ENCODE measurements around the gene OVOL2.
"Not testable (repeated sequence)": the region's sequence is repeated elsewhere in the genome, so short reads cannot be mapped to it uniquely, and the experiment has no call there.

Gene OVOL2

GRCh38 chr20:18057101-18057993, at the start of gene OVOL2:
Gene OVOL2 (minus strand): TSS chr20:18057916. CDS start chr20:18057634, 282 bp downstream.
- DNase-seq (ENCODE audit: low spot score): no peak

DNA sequence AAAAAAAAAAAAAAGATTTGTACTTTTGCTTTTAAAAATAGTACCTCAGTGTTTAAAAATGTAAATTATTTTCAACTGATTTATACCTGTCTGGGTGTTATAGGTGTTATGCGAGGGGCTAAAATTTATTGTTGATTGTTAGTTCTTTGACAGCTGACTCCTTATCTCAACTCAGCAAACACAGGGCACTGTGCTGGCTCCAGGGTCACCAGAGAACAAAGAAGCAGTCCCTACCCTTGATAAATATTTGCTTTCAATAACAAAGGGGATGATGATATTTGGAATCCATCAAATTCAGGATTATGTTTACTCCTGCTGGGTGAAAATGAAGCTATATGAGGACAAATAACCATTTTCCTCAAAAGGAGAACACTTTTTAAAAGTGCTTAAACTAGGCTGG, 45.8 kb upstream of the OVOL2 start:
- DNase-seq (ENCODE audit: low spot score): no peak

GRCh38 chr20:18101125-18101810, 43.6 kb upstream of the OVOL2 start:
- DNase-seq (ENCODE audit: low spot score): no peak

DNA sequence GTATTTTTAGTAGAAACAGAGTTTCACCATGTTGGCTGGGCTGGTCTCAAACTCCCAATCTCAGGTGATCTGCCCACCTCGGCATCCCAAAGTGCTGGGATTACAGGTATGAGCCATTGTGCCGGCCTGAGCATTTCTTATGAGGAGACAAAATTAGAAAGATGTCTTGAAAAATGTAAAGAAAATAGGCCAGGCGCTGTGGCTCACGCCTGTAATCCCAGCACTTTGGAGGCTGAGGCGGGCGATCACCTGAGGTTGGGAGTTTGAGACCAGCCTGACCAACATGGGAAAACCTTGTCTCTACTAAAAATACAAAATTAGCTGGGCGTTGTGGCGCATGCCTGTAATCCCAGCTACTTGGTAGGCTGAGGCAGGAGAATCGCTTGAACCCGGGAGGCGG, 42.9 kb upstream of the OVOL2 start:
- DNase-seq (ENCODE audit: low spot score): not testable (repeated sequence)

DNA sequence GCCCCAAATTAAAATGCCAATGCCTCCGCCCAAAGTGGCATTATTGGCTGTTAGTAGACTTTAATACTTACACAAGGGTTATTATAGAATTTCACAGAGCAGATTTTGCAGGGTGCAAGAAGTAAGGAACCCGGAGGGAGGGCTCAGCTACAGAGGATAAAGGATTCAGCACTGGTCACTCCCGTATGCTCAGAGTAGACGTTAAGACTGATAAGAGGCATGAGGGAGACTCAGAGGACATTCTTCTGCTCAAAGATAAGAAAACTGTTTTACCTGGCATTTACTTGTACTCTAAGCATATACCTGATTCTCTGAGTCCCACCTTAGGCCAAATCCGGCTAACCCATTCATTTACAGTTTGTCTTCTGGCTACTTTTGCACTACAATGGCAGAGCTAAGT, 36.5 kb upstream of the OVOL2 start:
- DNase-seq (ENCODE audit: low spot score): no peak

DNA sequence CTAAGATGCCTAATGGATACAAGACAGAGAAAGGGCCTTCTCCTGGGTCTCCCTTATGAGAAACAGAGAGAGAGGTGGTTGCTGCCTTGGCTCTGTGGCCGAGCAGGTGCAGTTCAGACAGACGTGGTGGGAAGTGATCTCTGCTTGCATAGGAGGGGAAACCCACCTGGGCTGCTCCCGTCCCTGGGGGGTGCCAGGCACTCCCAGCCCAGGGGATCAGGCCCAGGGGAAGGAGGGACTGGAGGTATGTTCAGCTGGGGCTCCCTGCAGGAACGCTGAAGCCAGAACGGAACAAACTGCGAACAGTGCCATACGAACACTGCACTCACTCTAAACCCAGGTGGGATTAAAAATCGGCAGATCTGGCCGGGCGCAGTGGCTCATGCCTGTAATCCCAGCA, 35.7 kb upstream of the OVOL2 start:
- DNase-seq (ENCODE audit: low spot score): no peak

DNA sequence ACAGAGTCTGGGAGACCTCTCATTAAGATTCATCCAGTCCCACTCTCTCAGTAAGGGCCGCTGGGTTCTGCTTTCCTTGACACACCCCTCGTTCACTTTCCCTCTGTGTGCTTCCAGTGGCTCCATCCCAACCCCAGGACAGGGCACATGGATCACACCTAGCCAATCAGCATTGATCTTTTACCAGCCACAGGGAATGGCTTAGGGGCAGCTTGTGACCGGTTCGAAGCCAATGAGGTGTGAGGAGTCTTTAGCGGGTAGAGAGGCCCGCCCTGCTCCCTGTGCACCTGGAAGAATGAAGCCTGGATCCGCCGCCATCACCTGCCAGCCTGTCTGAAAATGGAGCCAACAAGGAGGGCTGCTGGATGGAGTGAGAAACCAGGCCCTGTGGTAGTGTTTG, 35.2 kb upstream of the OVOL2 start:
- no peak for DNase-seq (ENCODE audit: low spot score)

- no peak for DNase-seq (ENCODE audit: low spot score)
Observed at GRCh38 chr20:18091623-18092022, 33.9 kb upstream of the OVOL2 start.

- no peak for DNase-seq (ENCODE audit: low spot score)
Observed at GRCh38 chr20:18090477-18090876, 32.8 kb upstream of the OVOL2 start.

GRCh38 chr20:18090044-18090443, 32.3 kb upstream of the OVOL2 start:
- no peak for DNase-seq (ENCODE audit: low spot score)

GRCh38 chr20:18088841-18089240, 31.1 kb upstream of the OVOL2 start:
- not testable (repeated sequence) for DNase-seq (ENCODE audit: low spot score)

GRCh38 chr20:18088298-18088697, 30.6 kb upstream of the OVOL2 start:
- DNase-seq (ENCODE audit: low spot score): not testable (repeated sequence)

DNA sequence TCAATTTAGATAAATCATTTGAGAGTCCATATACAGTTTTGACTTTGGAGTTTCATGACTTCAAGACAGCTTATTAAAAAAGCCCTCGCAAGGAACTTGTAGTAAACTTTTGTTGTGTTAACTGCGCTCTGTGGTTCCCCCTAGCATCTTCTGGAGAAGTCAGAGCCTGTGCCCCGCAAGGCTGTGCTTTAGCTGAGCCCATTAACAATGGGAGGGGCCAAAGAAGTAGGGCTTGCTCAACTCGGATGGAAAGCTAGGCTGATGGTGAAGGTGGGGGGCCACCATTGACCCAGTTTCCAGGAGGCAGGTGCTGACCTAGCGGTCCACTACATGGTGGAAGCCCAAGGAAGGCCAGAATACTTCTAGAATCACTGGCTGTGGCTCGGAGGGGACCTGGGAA, 29.3 kb upstream of the OVOL2 start:
- DNase-seq (ENCODE audit: low spot score): no peak

DNA sequence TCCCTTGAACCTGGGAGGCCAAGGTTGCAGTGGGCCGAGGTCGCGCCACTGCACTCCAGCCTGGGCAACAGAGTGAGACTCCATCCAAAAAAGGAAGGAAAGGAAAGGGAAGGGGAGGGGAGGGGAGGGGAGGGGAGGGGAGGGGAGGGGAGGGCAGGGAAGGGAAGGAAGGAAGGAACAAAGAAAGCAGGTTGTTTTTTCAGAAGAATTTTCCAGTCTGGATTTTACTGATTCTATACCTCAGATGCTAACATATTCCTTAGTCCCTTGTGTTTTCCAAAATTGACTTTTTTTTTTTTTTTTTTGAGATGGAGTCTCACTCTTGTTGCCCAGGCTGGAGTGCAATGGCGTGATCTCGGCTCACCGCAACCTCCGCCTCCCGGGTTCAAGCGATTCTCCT, 23.1 kb upstream of the OVOL2 start:
- not testable (repeated sequence) for DNase-seq (ENCODE audit: low spot score)

DNA sequence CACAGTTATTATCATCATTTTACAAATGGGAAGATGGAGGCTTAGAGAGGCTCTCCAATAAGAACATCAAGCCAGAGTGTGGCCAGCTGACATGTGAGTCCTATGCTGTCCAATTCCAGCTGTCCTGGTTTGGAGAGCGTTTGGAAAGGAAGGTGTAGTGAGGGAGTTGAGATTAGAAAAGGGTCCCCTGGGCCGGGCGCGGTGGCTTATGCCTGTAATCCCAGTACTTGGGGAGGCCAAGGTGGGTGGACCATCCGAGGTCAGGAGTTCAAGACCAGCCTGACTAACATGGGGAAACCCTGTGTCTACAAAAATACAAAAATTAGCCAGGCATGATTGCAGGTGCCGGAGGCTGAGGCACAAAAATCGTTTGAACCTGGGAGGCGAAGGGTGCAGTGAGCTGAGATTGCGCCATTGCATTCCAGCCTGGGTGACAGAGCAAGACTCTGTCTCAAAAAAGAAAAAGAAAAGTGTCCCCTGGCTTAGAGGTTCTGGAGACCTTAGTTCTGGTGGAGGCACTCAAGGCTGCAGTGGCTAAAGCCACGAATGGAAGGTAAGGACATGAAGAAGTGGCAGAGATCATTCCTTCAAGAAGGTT, 22.1 kb upstream of the OVOL2 start:
- no peak for DNase-seq (ENCODE audit: low spot score)

DNA sequence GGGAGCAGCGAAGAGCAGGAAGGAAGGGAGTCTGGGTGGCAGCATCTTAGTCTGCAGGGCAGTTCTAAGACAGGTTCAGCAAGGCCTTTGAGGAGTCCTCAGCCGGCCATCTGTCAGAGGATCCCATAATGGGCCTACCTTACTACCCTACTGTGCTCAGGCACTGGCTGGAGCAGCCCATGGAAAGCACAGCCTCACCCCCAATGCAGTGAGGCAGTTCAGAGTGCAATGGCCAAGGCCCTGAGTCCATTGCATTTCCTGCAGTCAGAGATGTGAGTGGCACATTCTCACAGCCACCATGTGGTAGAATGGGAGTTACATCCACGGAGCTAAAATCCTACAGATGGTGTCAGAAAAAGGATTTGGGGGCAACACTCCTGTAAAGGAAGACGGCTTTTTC, 19.4 kb upstream of the OVOL2 start:
- DNase-seq (ENCODE audit: low spot score): no peak

GRCh38 chr20:18072532-18072931, 14.8 kb upstream of the OVOL2 start:
- DNase-seq (ENCODE audit: low spot score): no peak

GRCh38 chr20:18066421-18067333, 9.0 kb upstream of the OVOL2 start:
- no peak for DNase-seq (ENCODE audit: low spot score)

DNA sequence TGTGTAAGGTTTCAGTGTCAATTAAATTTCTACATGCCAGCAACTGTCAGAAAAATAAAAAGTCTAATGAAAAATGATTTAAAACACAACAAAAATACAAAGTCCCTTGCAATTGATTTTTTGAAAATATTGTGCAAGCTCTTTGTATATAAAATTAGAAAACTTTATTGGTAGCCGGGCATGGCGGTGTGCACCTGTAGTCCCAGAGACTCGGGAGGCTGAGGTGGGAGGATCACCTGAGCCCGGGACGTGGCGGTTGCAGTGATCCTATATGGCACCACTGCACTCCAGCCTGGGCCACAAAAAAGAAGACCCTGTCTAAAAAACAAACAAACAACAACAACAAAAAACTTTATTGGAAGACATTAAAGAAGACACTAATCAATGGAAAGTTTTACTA, 6.0 kb upstream of the OVOL2 start:
- no peak for DNase-seq (ENCODE audit: low spot score)

DNA sequence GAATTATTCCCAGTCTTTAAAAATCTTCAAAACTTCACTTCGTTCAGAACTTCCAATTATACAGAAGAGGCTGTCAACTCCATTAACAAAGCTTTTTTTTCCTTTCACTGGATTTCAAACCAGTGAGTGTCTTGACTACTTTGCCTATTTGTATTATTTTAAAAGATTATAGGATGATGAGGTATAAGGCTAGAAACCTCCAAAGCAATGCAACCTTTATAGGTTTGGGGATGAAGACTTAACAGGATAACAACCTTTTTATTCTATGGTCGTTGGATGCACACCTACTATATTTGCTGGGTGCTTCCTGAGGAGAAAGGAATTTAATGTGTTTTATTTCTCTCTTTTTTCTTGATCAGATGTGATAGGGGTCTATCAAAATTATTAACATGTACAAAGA, 1.9 kb upstream of the OVOL2 start:
- no peak for DNase-seq (ENCODE audit: low spot score)

- no peak for DNase-seq (ENCODE audit: low spot score)
Observed at GRCh38 chr20:18058661-18059467, 1.1 kb upstream of the OVOL2 start.

Measured in CD4-positive, alpha-beta T cell treated with Interleukin-2 at 100 ng/mL for 4 hours (primary cell).